SK-N-SH (cell line): ENCODE results near the gene TUBB4A. TPM values are rescaled to one million over a fixed set of nuclear protein-coding genes. Genes with fewer than 3 reads are reported as not detected.
"Not testable (repeated sequence)": the region's sequence is repeated elsewhere in the genome, so short reads cannot be mapped to it uniquely, and the experiment has no call there.

Experiments used
- CTCF ChIA-PET: fragments of 300-600, 350-600 bp; formaldehyde crosslinking; extraction: SDS; loops from one replicate; lab custom pipeline; 2021; lab: Yijun Ruan, JAX
- POLR2A ChIA-PET: fragments of 350-600 bp; sonication (Branson Sonifier 250); formaldehyde crosslinking; extraction: SDS; loops from one replicate; lab custom pipeline; 2020; ENCODE audit warnings: antibody characterized with exemption, inconsistent platforms; lab: Yijun Ruan, JAX
- DNase-seq: peaks from one replicate; pipeline ENCODE4 v3.0.0; 2012
- H2AFZ ChIP-seq: fragments of 200-600 bp; sonication (generic); 2 replicates; pipeline ENCODE4 v1.8.1; 2016; ENCODE audit warnings: antibody characterized with exemption, mild to moderate bottlenecking, low read depth
- H3F3A ChIP-seq: fragments of 200-600 bp; sonication (generic); replicated peaks from 2 replicates; pipeline ENCODE3; 2016; ENCODE audit warnings: antibody characterized with exemption, mild to moderate bottlenecking; ENCODE audit not compliant: insufficient read depth
- H3K27ac ChIP-seq, 2 experiments: fragments of 200-500 bp in 1 of 2; fragments of 200-600 bp in 1 of 2; sonication (Bioruptor generic) in 1 of 2; sonication (generic), shearing (Covaris generic) in 1 of 2; 2 replicates each; pipeline versions ENCODE4 v1.5.1 to v1.6.1; 2014 to 2016; ENCODE audit warnings: low read depth in 2 of 2, inconsistent platforms in 1 of 2, low read length in 1 of 2, mild to moderate bottlenecking in 1 of 2, mixed read lengths in 1 of 2
- H3K27me3 ChIP-seq: fragments of 200-600 bp; sonication (generic), shearing (Covaris generic); 2 replicates; pipeline ENCODE4 v1.6.1; 2016; ENCODE audit warnings: mixed run types; ENCODE audit not compliant: insufficient read depth
- H3K36me3 ChIP-seq, 2 experiments: fragments of 200-500 bp in 1 of 2; fragments of 200-600 bp in 1 of 2; sonication (Bioruptor generic) in 1 of 2; sonication (generic) in 1 of 2; replicated peaks in 1 of 2; 2 replicates each; pipeline versions ENCODE3 to v1.5.1; 2014 to 2016; ENCODE audit warnings: low read length in 1 of 2, mild to moderate bottlenecking in 1 of 2; ENCODE audit not compliant: insufficient read depth in 2 of 2, control insufficient read depth in 1 of 2
- H3K4me1 ChIP-seq, 2 experiments: fragments of 200-500 bp in 1 of 2; fragments of 200-600 bp in 1 of 2; sonication (Bioruptor generic) in 1 of 2; sonication (generic), shearing (Covaris generic) in 1 of 2; 2 replicates each; pipeline versions ENCODE4 v1.5.1 to v1.6.1; 2014 to 2016; ENCODE audit warnings: low read depth in 1 of 2, low read length in 1 of 2, mixed run types in 1 of 2; ENCODE audit not compliant: insufficient read depth in 2 of 2, control insufficient read depth in 1 of 2
- H3K4me2 ChIP-seq: fragments of 200-600 bp; sonication (generic), shearing (Covaris generic); 2 replicates; pipeline ENCODE4 v1.6.1; 2017; ENCODE audit warnings: mixed run types
- H3K4me3 ChIP-seq, 2 experiments: fragments of 200-500 bp in 1 of 2; fragments of 200-600 bp in 1 of 2; sonication (Bioruptor generic) in 1 of 2; sonication (generic), shearing (Covaris generic) in 1 of 2; 2 replicates each; pipeline versions ENCODE4 v1.5.1 to v1.8.1; 2014 to 2016; ENCODE audit warnings: low read depth in 2 of 2, inconsistent platforms in 1 of 2, low read length in 1 of 2, mild to moderate bottlenecking in 1 of 2, mixed read lengths in 1 of 2, moderate library complexity in 1 of 2
- H3K79me2 ChIP-seq: fragments of 200-600 bp; sonication (generic); 2 replicates; pipeline ENCODE4 v1.8.1; 2017; ENCODE audit warnings: mild to moderate bottlenecking; ENCODE audit not compliant: insufficient read depth
- H3K9ac ChIP-seq: fragments of 200-600 bp; sonication (generic); 2 replicates; pipeline ENCODE4 v1.6.1; 2017; ENCODE audit warnings: mixed run types
- H3K9me2 ChIP-seq: fragments of 200-600 bp; sonication (generic); 2 replicates; pipeline ENCODE4 v1.6.1; 2017; ENCODE audit warnings: mixed run types
- H3K9me3 ChIP-seq: fragments of 200-600 bp; sonication (generic); 2 replicates; pipeline ENCODE4 v1.6.1; 2017; ENCODE audit warnings: mixed run types, mild to moderate bottlenecking, moderate library complexity
- H4K20me1 ChIP-seq: fragments of 200-600 bp; sonication (generic); 2 replicates; pipeline ENCODE4 v1.6.1; 2017; ENCODE audit warnings: mild to moderate bottlenecking, mixed run types; ENCODE audit not compliant: insufficient read depth
- EZH2phosphoT487 ChIP-seq: fragments of 200-600 bp; sonication (generic); IDR thresholded peaks from 2 replicates; pipeline ENCODE4 v1.6.1; 2017; ENCODE audit warnings: low read depth, mixed run types, mild to moderate bottlenecking, antibody characterized with exemption, moderate library complexity, borderline replicate concordance
- FOSL2 ChIP-seq: IDR thresholded peaks from 2 replicates; pipeline ENCODE4 v1.4.0; 2012; ENCODE audit warnings: low read depth, mild to moderate bottlenecking, moderate library complexity, borderline replicate concordance
- NFIC ChIP-seq: IDR thresholded peaks from 2 replicates; pipeline ENCODE4 v1.4.0; 2012; ENCODE audit warnings: borderline replicate concordance
- SIN3A ChIP-seq: IDR thresholded peaks from 2 replicates; pipeline ENCODE4 v1.6.1; 2012; ENCODE audit warnings: low read depth, mild to moderate bottlenecking, low read length, moderate library complexity, borderline replicate concordance
- TAF1 ChIP-seq: IDR thresholded peaks from 2 replicates; pipeline ENCODE4 v1.6.1; 2012; ENCODE audit warnings: low read depth, mild to moderate bottlenecking, low read length, moderate library complexity, borderline replicate concordance
- WGBS: methylation state at CpG from one replicate; pipeline ENCODE4 v1.1.6; 2017; ENCODE audit warnings: low lambda C conversion rate; 5-methylcytosine and 5-hydroxymethylcytosine counted together
- polyA plus RNA-seq, 3 experiments: library from polyadenylated mRNA; depleted of rRNA; stranded (reverse); fragments of >200 nt; gene quantifications; 2 replicates each; pipeline ENCODE4 v1.2.3, GENCODE V29; 2012
- TF ChIP-seq, protein P1 (sequence below): IDR thresholded peaks from 2 replicates; pipeline ENCODE4; 2012

Gene TUBB4A
- polyA plus RNA-seq, 1 of the 3 experiments (the other 2 are of a cell fraction): 4.5 TPM

DNA sequence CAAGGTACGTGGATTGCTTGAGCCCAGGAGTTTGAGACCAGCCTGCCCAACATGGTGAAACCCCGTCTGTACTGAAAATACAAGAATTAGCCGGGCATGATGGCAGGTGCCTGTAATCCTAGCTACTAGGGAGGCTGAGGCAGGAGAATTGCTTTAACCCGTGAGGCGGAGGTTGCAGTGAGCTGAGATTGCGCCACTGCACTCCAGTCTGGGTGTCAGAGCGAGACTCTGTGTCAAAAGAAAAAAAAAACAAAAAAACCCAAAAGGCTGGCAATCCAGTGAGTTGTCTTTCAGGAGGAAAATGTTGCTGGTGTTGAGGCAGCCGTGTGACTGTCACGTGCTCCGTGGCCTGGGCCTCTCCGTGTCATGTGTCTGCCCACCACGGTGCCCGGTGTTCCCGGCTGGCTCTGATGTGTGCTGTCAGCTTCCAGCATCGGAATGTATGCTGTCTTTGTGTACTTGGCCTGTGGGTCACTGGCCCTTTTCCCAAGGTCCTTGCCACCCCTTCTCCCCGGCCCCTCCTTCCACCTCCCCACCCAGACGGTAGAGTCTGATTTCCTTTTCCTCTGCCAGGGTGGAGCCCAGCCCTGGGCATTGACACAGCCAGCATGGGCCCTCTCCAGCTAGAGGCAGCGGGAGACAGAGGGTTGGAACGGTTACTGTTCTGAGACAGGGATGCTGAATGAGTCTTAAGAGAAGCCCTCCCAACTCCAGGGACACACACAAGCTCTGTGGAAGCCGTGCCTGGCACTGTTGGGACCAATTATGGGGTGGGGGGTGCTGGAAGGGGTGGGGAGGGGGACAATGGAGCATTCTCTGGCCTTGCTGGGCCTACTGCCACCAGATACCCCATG lies 7.2 kb upstream of the TUBB4A start:
- ChIA-PET CTCF (no interaction called here), POLR2A (no interaction called here)
- Histone ChIP-seq H4K20me1 (no peaks in the 10 kb centered on the region), H3K4me2 (no peak overlapping the region), H3F3A (no peaks in the 10 kb centered on the region), H3K27me3 (no peaks in the 10 kb centered on the region), H3K36me3 (no peaks in the 10 kb centered on the region), H3K27ac (no peak overlapping the region), H3K4me3 (no peak overlapping the region), H3K9me2 (no peaks in the 10 kb centered on the region), H3K79me2 (no peaks in the 10 kb centered on the region), H2AFZ (no peak overlapping the region), H3K9ac (no peak overlapping the region), H3K9me3 (no peaks in the 10 kb centered on the region), H3K4me1 (no peaks in the 10 kb centered on the region)
- no peak for DNase-seq
- WGBS: 80% methylated on average over 17 of the region's 20 CpGs
- no peak for TF ChIP-seq FOSL2
- no peak for TF ChIP-seq NFIC
- TF ChIP-seq, protein P1, sequence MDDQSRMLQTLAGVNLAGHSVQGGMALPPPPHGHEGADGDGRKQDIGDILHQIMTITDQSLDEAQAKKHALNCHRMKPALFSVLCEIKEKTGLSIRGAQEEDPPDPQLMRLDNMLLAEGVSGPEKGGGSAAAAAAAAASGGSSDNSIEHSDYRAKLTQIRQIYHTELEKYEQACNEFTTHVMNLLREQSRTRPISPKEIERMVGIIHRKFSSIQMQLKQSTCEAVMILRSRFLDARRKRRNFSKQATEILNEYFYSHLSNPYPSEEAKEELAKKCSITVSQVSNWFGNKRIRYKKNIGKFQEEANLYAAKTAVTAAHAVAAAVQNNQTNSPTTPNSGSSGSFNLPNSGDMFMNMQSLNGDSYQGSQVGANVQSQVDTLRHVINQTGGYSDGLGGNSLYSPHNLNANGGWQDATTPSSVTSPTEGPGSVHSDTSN: no peak
- no peak for TF ChIP-seq TAF1
- TF ChIP-seq EZH2phosphoT487: no peak
- TF ChIP-seq SIN3A: no peak

DNA sequence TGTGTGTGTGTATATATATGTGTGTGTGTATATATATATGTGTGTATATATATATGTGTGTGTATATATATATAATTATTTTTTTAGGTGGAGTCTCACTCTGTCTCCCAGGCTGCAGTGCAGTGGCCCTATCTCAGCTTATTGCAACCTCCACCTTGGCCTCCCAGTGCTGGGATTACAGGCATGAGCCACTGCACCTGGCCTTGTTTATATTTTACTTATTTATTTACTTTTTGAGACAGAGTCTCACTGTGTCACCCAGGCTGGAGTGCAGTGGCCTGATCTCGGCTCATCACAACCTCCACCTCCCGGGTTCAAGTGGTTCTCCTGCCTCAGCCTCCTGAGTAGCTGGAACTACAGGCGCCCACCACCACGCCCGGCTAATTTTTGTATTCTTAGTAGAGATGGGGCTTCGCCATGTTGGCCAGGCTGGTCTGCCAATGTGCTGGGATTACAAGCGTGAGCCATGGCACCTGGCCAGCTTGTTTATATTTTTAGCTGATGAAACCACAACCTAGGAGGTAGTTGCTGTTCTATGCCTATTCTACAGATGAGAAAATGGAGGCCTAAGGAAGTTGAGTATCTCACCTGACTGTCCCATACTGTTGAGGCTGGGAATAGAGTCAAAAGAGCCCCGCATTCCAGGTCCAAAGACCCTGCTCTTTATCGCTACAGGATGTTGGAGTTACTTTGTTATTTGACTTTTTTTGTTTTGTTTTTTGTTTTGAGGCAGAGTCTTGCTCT lies 6.1 kb upstream of the TUBB4A start:
- H3K4me1 ChIP-seq, H3K27me3 ChIP-seq, H3K4me2 ChIP-seq, H4K20me1 ChIP-seq, POLR2A ChIA-PET, H2AFZ ChIP-seq, H3F3A ChIP-seq, H3K27ac ChIP-seq, H3K4me3 ChIP-seq, H3K9me2 ChIP-seq, H3K9ac ChIP-seq, H3K9me3 ChIP-seq, H3K79me2 ChIP-seq, DNase-seq, H3K36me3 ChIP-seq: not testable (repeated sequence)
- CTCF ChIA-PET: interaction anchor here (3.5 kb wide), 1 partner anchor 9 kb away, joined by 20 read pairs; no protein-coding TSS in a partner anchor
- WGBS: 79% methylated on average over 9 of the region's 9 CpGs
